HEK293T (cell line): Measurements from ENCODE around the gene CTBP1.

Experiments
- CTCF ChIA-PET: fragments of 350-600 bp; formaldehyde crosslinking; extraction: SDS; loops from one replicate; lab custom pipeline; 2021; ENCODE audit warnings: antibody characterized with exemption, inconsistent platforms; lab: Yijun Ruan, JAX
- POLR2A ChIA-PET: fragments of 350-600 bp; formaldehyde crosslinking; extraction: SDS; loops from one replicate; lab custom pipeline; 2020; ENCODE audit warnings: antibody characterized with exemption, inconsistent platforms; lab: Yijun Ruan, JAX
- DNase-seq: peaks from one replicate; pipeline ENCODE4 v3.0.0; 2012; ENCODE audit warnings: mixed read lengths; ENCODE audit errors: extremely low spot score
- ARNT ChIP-seq: fragments of 450-650 bp; IDR thresholded peaks from 2 replicates; pipeline ENCODE4 v1.6.1; 2017; ENCODE audit warnings: mild to moderate bottlenecking
- BHLHE40 ChIP-seq: fragments of 450-650 bp; IDR thresholded peaks from 2 replicates; pipeline ENCODE4 v1.6.1; 2016; ENCODE audit warnings: mild to moderate bottlenecking, moderate library complexity, borderline replicate concordance
- CTBP1 ChIP-seq: fragments of 450-650 bp; IDR thresholded peaks from 2 replicates; pipeline ENCODE4 v1.6.1; 2016; ENCODE audit warnings: borderline replicate concordance
- ELF4 ChIP-seq: fragments of 450-650 bp; IDR thresholded peaks from 2 replicates; pipeline ENCODE4 v1.6.1; 2017; ENCODE audit warnings: antibody characterized with exemption
- FOXA1 ChIP-seq: fragments of 450-650 bp; IDR thresholded peaks from 2 replicates; pipeline ENCODE4 v1.6.1; 2016; ENCODE audit warnings: mild to moderate bottlenecking
- FOXK2 ChIP-seq: fragments of 450-650 bp; IDR thresholded peaks from 2 replicates; pipeline ENCODE4 v1.6.1; 2016; ENCODE audit warnings: mild to moderate bottlenecking
- FOXM1 ChIP-seq: fragments of 450-650 bp; IDR thresholded peaks from 2 replicates; pipeline ENCODE4 v1.6.1; 2017; ENCODE audit warnings: mild to moderate bottlenecking, borderline replicate concordance
- HDGF ChIP-seq: fragments of 450-650 bp; IDR thresholded peaks from 2 replicates; pipeline ENCODE4 v1.6.1; 2017; ENCODE audit warnings: antibody characterized with exemption, borderline replicate concordance
- L3MBTL2 ChIP-seq: fragments of 450-650 bp; conservative IDR thresholded peaks from 2 replicates; pipeline ENCODE4 v1.6.1; 2016; ENCODE audit warnings: mild to moderate bottlenecking
- LEF1 ChIP-seq: fragments of 450-650 bp; IDR thresholded peaks from 2 replicates; pipeline ENCODE4 v1.6.1; 2017; ENCODE audit warnings: mild to moderate bottlenecking, borderline replicate concordance
- NFRKB ChIP-seq: fragments of 450-650 bp; IDR thresholded peaks from 2 replicates; pipeline ENCODE4 v1.6.1; 2016; ENCODE audit warnings: mild to moderate bottlenecking, moderate library complexity
- PKNOX1 ChIP-seq: fragments of 450-650 bp; IDR thresholded peaks from 2 replicates; pipeline ENCODE4 v1.6.1; 2016
- SP1 ChIP-seq: fragments of 450-650 bp; IDR thresholded peaks from 2 replicates; pipeline ENCODE4 v1.6.1; 2017
- SUZ12 ChIP-seq: fragments of 450-650 bp; IDR thresholded peaks from 2 replicates; pipeline ENCODE4 v1.6.1; 2016; ENCODE audit warnings: mild to moderate bottlenecking
- TARDBP ChIP-seq: fragments of 450-650 bp; IDR thresholded peaks from 2 replicates; pipeline ENCODE4 v1.6.1; 2016
- ZNF384 ChIP-seq: fragments of 450-650 bp; IDR thresholded peaks from 2 replicates; pipeline ENCODE4 v1.6.1; 2016

The CTBP1 gene

DNA sequence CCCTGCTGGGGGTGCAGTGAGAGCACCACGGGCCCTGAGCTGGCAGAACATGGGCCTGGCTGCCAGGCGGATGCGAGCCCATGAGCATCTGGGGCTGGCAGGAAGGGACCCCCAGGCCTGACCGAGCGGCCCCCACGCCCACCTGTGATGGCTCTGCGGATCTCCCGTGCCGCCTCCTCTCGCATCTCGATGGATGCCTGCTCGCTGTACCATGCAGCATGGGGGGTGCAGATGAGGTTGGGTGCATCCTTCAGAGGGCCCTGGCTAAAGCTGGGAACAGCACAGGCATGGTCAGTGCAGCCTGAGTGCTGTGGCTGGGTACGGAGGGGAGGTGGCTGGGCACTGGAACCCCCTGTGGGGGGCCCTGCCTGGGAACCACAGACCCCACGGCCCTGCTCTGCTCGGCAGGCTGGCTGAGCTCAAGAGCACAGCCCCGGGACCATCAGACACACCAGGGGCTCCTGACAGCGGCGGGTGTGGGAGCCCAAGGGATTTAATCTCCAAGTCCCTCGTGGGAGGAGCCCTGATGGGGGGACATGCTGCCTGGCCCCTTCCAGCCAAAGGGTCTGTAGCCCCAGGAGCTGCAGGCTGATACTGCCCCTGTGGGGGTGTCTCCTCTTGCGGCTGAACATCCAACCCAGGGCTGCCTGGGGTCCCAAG lies 35.5 kb downstream of the CTBP1 start:
- no peak for DNase-seq
- CTCF ChIA-PET, result no interaction called here
- TF ChIP-seq ARNT (no peak), NFRKB (no peak), SP1 (no peak), CTBP1 (no peak), LEF1 (no peak), L3MBTL2 (no peak), BHLHE40 (no peak), FOXA1 (no peak), SUZ12 (no peak), HDGF (no peak), FOXM1 (no peak)
- POLR2A ChIA-PET, result no interaction called here

- TF ChIP-seq SUZ12, result no peak
- no peak for TF ChIP-seq FOXA1
- no peak for TF ChIP-seq HDGF
- no peak for TF ChIP-seq BHLHE40
- no peak for TF ChIP-seq FOXM1
- no peak for TF ChIP-seq CTBP1
- no peak for TF ChIP-seq ARNT
- TF ChIP-seq FOXK2, result no peak
- no peak for TF ChIP-seq NFRKB
- no peak for TF ChIP-seq SP1
- no peak for TF ChIP-seq ELF4
- TF ChIP-seq TARDBP, result no peak
- TF ChIP-seq L3MBTL2, result no peak
- no peak for TF ChIP-seq LEF1
- TF ChIP-seq ZNF384, result no peak
- no peak for TF ChIP-seq PKNOX1
- POLR2A ChIA-PET, result no interaction called here
- DNase-seq, result no peak
- CTCF ChIA-PET, result no interaction called here
These were observed 36.2 kb downstream of the CTBP1 start for GRCh38 chr4:1212546-1213335.

DNA sequence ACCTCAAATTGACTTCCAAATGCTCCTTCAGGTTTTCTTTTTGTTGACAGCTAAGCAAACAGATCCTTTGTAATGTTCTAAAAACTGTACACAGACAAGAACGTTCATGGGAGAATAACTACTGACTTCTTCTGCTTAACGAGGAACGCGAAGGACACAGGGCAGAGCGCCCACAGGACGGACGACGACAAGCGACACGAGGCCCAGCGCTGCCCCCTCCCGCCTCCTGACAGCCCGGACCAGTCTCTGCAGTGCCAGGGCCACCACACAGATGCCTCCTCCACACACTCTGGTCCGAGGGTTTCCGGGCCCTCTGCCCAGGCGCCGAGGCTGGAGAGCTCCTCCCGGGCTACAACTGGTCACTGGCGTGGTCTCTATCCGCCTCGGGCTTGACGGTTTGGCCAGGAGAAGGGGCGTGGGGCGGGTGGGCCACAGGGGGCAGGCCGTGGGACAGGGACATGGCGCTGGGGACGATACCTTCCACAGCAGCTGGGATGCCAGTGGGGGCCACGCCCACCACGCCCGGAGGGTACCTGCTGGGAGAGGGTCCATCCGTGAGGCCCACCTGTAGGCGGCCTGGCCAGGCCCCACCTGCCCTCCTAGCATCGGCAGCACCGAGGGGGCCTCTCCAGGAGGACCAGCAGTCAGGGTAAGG lies 36.9 kb downstream of the CTBP1 start:
- DNase-seq, result no peak
- POLR2A ChIA-PET, result no interaction called here
- TF ChIP-seq L3MBTL2 (no peak), CTBP1 (no peak), SP1 (no peak), SUZ12 (no peak), ELF4 (no peak), ZNF384 (no peak), LEF1 (no peak), TARDBP (no peak), ARNT (no peak), FOXM1 (no peak), BHLHE40 (no peak), FOXA1 (no peak), FOXK2 (no peak), PKNOX1 (no peak), HDGF (no peak), NFRKB (no peak)
- CTCF ChIA-PET, result no interaction called here

- ChIA-PET POLR2A (no interaction called here), CTCF (no interaction called here)
- DNase-seq, result no peak
- TF ChIP-seq FOXK2, result no peak
- no peak for TF ChIP-seq SP1
- TF ChIP-seq SUZ12, result no peak
- no peak for TF ChIP-seq FOXA1
- no peak for TF ChIP-seq ARNT
- no peak for TF ChIP-seq CTBP1
- TF ChIP-seq BHLHE40, result no peak
- no peak for TF ChIP-seq ZNF384
- no peak for TF ChIP-seq TARDBP
- no peak for TF ChIP-seq NFRKB
- no peak for TF ChIP-seq LEF1
- TF ChIP-seq L3MBTL2, result no peak
These were observed 37.6 kb downstream of the CTBP1 start for GRCh38 chr4:1211371-1211770.

GRCh38 chr4:1210971-1211370 lies 38.0 kb downstream of the CTBP1 start:
- CTCF ChIA-PET, result no interaction called here
- no peak for TF ChIP-seq FOXM1
- TF ChIP-seq FOXK2, result no peak
- TF ChIP-seq TARDBP, result no peak
- no peak for TF ChIP-seq BHLHE40
- no peak for TF ChIP-seq FOXA1
- TF ChIP-seq CTBP1, result no peak
- TF ChIP-seq LEF1, result no peak
- no peak for TF ChIP-seq ZNF384
- TF ChIP-seq SP1, result no peak
- no peak for TF ChIP-seq HDGF
- no peak for DNase-seq
- POLR2A ChIA-PET, result no interaction called here
